Body of pancreas (tissue), 4 donors: ENCODE measurements around the gene NAXE.

Source experiments
- POLR2A ChIP-seq, 3 donors: fragments of 450-650 bp; IDR thresholded peaks; one replicate each; pipeline ENCODE4 v1.6.1; 2016; ENCODE audit warnings: antibody characterized with exemption in 3 of 3, mild to moderate bottlenecking in 2 of 3
- TF ChIP-seq, protein P1 (sequence below), 7 experiments: fragments of 450-650 bp in 4 of 7; fragments of 200-600 bp in 3 of 7; sonication (generic) in 3 of 7; IDR thresholded peaks; one replicate each; pipeline ENCODE4 v1.5.1; 2016 to 2019; ENCODE audit warnings: antibody characterized with exemption in 7 of 7

DNA sequence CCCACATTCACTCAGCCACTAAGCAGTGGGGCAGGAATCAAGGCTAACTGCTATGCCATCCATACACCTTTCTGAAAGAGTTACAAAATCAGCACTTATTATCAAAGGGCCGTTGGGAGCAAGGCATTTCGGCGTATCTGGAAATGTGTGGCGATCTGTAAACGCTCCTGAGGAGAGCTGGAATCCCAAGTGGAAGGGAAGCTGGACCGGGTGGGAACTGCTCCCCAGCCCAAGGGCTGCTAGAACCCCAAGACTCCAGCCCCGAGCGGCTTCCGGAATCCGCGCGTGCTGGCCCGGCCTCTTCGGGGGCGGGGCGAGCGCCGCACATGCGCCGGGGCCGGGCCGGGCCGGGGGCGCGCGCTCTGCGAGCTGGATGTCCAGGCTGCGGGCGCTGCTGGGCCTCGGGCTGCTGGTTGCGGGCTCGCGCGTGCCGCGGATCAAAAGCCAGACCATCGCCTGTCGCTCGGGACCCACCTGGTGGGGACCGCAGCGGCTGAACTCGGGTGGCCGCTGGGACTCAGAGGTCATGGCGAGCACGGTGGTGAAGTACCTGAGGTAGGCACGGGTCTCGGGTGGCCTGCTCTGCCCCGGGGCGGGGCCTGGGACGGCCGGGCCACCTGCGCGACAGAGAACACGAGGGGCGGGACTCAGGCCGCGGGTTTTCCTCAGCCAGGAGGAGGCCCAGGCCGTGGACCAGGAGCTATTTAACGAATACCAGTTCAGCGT lies at the start of gene NAXE:
- TF ChIP-seq, protein P1, sequence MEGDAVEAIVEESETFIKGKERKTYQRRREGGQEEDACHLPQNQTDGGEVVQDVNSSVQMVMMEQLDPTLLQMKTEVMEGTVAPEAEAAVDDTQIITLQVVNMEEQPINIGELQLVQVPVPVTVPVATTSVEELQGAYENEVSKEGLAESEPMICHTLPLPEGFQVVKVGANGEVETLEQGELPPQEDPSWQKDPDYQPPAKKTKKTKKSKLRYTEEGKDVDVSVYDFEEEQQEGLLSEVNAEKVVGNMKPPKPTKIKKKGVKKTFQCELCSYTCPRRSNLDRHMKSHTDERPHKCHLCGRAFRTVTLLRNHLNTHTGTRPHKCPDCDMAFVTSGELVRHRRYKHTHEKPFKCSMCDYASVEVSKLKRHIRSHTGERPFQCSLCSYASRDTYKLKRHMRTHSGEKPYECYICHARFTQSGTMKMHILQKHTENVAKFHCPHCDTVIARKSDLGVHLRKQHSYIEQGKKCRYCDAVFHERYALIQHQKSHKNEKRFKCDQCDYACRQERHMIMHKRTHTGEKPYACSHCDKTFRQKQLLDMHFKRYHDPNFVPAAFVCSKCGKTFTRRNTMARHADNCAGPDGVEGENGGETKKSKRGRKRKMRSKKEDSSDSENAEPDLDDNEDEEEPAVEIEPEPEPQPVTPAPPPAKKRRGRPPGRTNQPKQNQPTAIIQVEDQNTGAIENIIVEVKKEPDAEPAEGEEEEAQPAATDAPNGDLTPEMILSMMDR (IDR thresholded peaks at IDR 0.05): no peak
- TF ChIP-seq POLR2A (IDR thresholded peaks at IDR 0.05): peak; percentile 50 to 85 (median 80)
